Measurements from ENCODE around the gene RTN4R. TPM values are rescaled to one million over a fixed set of nuclear protein-coding genes. Genes with fewer than 3 reads are reported as not detected.

RTN4R gene
- total RNA-seq, 1 donor from 2014 or later: 4.2 TPM

DNA sequence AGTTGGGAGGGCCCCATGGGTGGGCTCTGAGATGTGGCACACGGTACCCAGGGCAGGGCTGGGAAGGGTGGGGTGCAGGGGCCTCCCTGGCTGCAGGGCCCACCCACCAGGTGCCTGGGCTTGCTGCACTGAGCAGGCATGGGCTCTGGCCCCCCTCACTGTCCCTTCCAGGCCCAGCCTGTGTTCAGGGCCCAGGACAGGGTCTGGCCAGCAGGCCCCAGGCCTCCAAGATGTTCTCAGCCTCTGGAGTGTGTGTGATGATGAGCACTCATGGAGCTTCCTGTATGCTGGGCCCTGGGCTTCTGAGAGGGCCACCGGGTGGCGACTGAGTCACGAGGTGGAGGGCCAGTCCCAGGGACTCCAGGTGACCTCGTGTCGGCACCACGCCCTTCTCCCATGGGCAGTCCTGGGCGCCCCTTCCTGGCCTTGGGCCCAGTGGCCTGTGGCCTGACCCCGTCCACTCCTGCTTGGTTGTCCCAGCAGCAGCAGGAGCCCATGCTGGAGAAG is 61.4 kb downstream of the RTN4R start:
- no peaks in the 10 kb centered on the region for H3K9me3 ChIP-seq
- peak overlapping the region; percentile 46 for H3K27ac ChIP-seq
- H3K4me1 ChIP-seq: peaks cover 52% of the 10 kb centered on the region
- H3K4me3 ChIP-seq: peak overlapping the region; percentile 48 to 50
- no peaks in the 10 kb centered on the region for H3K27me3 ChIP-seq
- H3K36me3 ChIP-seq: no peaks in the 10 kb centered on the region
- no peak for DNase-seq (ENCODE audit: extremely low spot score in 2 of 2)
- no peak for TF ChIP-seq CTCF (IDR thresholded peaks at IDR 0.05)
- TF ChIP-seq POLR2A (IDR thresholded peaks at IDR 0.05): no peak
- TF ChIP-seq POLR2AphosphoS5 (IDR thresholded peaks at IDR 0.05; ENCODE audit: insufficient read depth in 1 of 2, low read depth in 1 of 2): no peak
- intact Hi-C loops (cut with DNase I): no loop called here

DNA sequence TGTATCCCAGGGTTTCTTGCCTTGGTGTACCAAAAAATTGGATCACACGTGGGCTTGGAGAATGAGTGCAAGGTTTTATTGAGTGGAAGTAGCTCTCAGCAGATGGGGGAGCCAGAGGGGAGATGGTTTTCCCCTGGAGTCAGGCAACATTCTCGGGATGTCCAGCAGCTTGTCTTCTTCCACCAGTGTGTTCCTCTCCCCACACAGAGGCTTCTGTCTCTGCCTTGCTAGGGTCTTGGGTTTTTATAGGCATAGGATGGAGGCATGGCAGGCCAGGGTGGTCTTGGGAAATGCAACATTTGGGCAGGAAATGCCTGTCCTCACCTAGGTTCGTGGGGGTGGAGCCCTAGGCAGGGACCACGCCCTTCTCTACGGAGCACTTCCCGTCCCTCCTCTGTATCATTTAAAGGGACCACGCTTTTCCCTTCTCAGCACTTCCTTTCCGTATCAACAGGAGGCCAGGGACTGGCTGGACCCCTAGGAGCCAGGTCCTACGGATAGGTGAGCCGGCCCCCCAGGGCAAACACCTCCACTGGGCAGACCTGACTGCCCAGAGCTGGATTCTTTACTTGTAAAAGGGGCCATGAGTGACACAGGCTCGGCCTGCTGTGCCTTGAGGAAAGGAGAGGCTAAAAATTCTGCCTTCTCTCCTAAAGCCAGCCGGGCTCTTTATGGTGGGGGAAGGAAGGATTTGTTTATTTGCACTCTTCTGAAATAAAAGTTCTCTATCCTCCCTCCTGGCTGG is 62.0 kb downstream of the RTN4R start:
- Histone ChIP-seq H3K27ac (peak overlapping the region; percentile 46), H3K36me3 (no peaks in the 10 kb centered on the region), H3K4me3 (peak overlapping the region; percentile 48 to 50), H3K27me3 (no peaks in the 10 kb centered on the region), H3K9me3 (no peaks in the 10 kb centered on the region), H3K4me1 (peaks cover 52% of the 10 kb centered on the region)
- DNase-seq (ENCODE audit: extremely low spot score in 2 of 2): no peak
- TF ChIP-seq POLR2AphosphoS5 (IDR thresholded peaks at IDR 0.05; ENCODE audit: insufficient read depth in 1 of 2, low read depth in 1 of 2) (peak; percentile 52 to 56), POLR2A (IDR thresholded peaks at IDR 0.05) (no peak), CTCF (IDR thresholded peaks at IDR 0.05) (no peak)
- intact Hi-C loops (cut with DNase I): no loop called here

- peak overlapping the region; percentile 42 for H3K27ac ChIP-seq
- H3K36me3 ChIP-seq: no peaks in the 10 kb centered on the region
- no peak overlapping the region for H3K4me3 ChIP-seq
- DNase-seq (ENCODE audit: extremely low spot score in 2 of 2): no peak
- TF ChIP-seq POLR2A (IDR thresholded peaks at IDR 0.05) (no peak), CTCF (IDR thresholded peaks at IDR 0.05) (no peak), POLR2AphosphoS5 (IDR thresholded peaks at IDR 0.05; ENCODE audit: insufficient read depth in 1 of 2, low read depth in 1 of 2) (no peak)
- H3K9me3 ChIP-seq: no peaks in the 10 kb centered on the region
- intact Hi-C loops (cut with DNase I): no loop called here
- peaks cover 52% of the 10 kb centered on the region for H3K4me1 ChIP-seq
- H3K27me3 ChIP-seq: no peaks in the 10 kb centered on the region
Observed at GRCh38 chr22:20205464-20205963, 62.6 kb downstream of the RTN4R start.

DNA sequence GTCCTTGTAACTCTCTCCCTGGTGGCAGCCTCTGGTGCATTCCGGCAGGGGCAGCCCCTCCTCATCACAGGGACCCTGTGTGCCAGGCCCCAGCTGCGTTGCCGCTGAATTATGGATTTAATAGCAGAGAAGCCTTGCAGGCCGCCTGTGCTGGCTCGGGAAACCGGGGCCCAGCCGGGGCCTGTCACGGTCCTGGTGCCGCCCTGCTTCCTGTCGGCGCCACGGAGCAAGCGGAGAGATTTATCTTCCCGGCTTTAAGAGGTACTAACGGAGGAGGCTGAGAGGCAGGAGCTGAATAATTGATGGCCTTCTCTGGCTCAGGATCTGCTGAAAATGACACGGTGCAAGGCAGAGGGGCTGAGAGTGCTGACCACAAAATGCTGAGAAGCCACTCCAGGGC is 63.3 kb downstream of the RTN4R start:
- Histone ChIP-seq H3K36me3 (no peaks in the 10 kb centered on the region), H3K27ac (peak overlapping the region; percentile 42), H3K4me1 (peaks cover 52% of the 10 kb centered on the region), H3K9me3 (no peaks in the 10 kb centered on the region), H3K4me3 (peak overlapping the region in 1 of 2 donors; percentile 6), H3K27me3 (no peaks in the 10 kb centered on the region)
- intact Hi-C loops (cut with DNase I): no loop called here
- TF ChIP-seq POLR2A (IDR thresholded peaks at IDR 0.05): no peak
- TF ChIP-seq POLR2AphosphoS5 (IDR thresholded peaks at IDR 0.05; ENCODE audit: insufficient read depth in 1 of 2, low read depth in 1 of 2): no peak
- no peak for TF ChIP-seq CTCF (IDR thresholded peaks at IDR 0.05)
- DNase-seq (ENCODE audit: extremely low spot score in 2 of 2): no peak

GRCh38 chr22:20204311-20204710 is 63.8 kb downstream of the RTN4R start:
- Histone ChIP-seq H3K36me3 (no peaks in the 10 kb centered on the region), H3K4me3 (peak overlapping the region in 1 of 2 donors; percentile 6), H3K4me1 (peaks cover 52% of the 10 kb centered on the region), H3K27ac (no peak overlapping the region), H3K9me3 (no peaks in the 10 kb centered on the region), H3K27me3 (no peaks in the 10 kb centered on the region)
- intact Hi-C loops (cut with DNase I): no loop called here
- no peak for DNase-seq (ENCODE audit: extremely low spot score in 2 of 2)
- no peak for TF ChIP-seq CTCF (IDR thresholded peaks at IDR 0.05)
- no peak for TF ChIP-seq POLR2A (IDR thresholded peaks at IDR 0.05)
- TF ChIP-seq POLR2AphosphoS5 (IDR thresholded peaks at IDR 0.05; ENCODE audit: insufficient read depth in 1 of 2, low read depth in 1 of 2): no peak
